NCI-H187 (cell line): Measurements from ENCODE around the gene SEMA4F.
A peak's percentile ranks its signal among the peaks of the same experiment; 100 is the strongest.

ENCODE experiments used
- DNase-seq, 2 experiments: peaks; one replicate each; lab custom pipeline; 2025; lab: John Stamatoyannopoulos, UW

SEMA4F gene

DNA sequence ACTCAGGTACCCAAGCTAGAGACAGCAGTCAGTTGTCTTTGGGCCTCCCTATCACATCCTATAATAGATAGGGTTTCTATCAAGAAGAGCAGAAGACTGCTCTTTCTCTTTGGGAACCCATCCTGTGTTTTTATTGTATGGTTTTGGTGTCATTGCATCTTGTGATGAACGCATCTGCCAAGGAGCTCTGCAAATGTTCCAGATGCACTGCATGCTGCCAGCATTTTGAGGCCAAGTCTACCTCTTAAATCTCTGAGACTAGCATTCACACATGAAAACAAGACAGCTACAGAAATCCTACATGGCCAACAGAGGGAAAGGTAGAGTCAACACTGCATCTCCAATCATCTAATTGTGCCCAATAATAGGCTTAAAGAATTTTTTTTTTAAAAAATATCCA is 14.0 kb downstream of the SEMA4F start:
- DNase-seq = no peak

DNA sequence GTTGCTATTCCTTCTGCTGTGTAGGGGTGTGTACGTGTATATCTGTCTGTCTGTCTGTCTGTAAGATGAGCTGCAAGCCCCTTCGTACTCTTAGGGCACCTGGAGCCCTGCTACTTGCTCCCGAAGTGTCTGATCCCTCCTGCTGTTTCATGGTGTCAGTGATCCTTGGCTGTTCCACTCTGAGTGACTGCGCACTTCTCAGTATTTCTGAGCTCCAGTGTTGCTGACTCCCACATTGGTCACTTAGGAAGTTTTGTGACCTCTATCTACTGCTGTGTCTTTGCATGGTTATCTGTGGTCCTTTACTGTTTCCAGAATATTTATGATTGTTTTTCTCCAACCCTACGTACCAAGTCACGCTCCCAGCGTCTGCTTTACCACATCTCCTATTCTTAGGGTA is 16.2 kb downstream of the SEMA4F start:
- DNase-seq = no peak

DNA sequence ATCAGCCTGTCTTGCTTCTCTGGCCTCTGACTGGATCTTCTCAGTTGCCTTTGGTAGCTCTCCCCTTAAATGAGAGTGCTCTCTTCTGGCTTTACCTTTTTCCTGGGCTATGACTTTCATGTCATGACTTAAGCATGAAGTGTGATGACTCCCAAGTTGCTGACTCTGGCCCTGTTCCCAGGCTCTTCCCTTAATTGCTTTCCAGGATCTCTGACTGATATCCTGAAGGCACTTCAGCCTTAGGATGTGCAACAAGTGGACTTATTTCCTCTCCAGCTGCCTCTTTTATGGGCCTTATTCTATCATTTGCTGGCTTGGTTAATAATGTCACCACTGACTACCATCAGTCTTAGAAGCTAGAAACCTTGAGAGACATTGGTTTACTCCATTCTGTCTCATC is 17.4 kb downstream of the SEMA4F start:
- DNase-seq = no peak

DNA sequence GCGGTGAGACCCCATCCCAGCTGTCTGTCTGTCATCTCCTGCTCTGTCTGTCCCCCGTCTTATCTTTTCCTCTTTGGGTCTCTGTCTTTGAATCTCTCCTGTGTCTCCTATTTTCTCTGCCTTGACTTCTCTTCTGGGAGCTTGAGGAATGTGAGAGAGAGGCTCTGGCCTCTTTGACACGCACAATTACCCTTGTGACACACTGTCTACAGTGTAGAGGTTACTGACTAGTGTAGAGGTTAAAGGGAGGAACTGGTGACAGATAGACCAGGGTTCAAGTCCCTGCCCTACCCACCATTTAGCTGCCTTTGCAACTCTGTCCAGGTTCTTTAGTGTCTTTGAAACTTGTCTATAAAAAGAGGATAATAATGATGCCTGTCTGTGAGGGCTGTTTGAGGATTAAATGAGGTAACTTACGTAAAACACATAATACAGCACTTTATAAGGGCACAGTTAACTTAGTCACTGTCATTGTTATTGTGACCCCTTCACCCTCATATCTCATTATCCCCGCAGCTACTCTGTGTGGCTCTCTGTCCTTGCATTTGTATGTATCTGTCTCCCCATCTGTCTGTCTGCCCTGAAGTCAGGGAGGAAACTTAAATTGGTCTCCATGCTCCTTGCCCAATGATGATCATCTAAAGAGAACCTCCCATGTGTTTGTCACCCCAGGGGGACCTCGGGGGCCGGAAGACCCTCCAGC is 19.9 kb downstream of the SEMA4F start:
- no peak for DNase-seq

DNA sequence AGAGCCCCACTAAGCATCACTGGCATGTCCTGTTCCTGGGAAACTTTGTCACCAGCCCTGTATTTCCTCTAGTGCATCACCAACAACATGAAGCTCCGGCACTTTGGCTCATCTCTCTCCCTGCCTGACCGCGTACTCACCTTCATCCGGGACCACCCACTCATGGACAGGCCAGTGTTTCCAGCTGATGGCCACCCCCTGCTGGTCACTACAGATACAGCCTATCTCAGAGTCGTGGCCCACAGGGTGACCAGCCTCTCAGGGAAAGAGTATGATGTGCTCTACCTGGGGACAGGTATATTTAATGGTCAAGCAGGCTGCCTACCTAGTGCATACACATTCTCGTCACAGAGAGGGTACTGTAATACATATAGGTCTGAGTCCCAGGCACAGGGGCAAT is 21.0 kb downstream of the SEMA4F start:
- no peak for DNase-seq

DNA sequence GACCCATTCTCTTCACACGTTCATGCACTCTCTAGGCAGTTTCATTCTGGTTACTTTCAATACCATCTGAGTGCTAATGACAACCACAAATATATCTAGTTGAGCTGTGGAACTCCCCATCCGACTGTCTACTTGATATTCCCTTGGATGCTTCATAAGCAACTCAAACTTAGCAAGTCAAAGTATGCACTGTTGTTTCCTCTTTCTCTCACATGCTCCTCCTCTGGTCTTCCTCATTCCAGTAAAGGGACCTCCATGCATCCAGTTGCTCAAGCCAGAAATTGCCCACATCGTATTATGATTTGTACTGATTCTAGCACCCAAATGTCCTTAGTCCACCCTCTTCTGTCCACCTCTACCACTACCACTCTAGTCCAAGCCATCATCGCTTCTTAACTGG is 22.3 kb downstream of the SEMA4F start:
- DNase-seq = no peak

DNA sequence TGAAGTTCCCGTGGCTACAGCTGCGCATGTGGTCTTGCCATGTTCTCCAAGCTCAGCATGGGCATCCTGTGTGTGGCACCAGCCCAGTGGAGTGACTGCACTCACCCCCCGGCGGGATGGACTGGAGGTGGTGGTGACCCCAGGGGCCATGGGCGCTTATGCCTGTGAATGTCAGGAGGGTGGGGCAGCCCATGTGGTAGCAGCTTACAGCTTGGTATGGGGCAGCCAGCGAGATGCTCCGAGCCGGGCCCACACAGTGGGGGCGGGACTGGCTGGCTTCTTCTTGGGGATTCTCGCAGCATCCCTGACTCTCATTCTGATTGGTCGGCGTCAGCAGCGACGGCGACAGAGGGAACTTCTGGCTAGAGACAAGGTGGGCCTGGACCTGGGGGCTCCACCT is 25.6 kb downstream of the SEMA4F start:
- no peak for DNase-seq

DNA sequence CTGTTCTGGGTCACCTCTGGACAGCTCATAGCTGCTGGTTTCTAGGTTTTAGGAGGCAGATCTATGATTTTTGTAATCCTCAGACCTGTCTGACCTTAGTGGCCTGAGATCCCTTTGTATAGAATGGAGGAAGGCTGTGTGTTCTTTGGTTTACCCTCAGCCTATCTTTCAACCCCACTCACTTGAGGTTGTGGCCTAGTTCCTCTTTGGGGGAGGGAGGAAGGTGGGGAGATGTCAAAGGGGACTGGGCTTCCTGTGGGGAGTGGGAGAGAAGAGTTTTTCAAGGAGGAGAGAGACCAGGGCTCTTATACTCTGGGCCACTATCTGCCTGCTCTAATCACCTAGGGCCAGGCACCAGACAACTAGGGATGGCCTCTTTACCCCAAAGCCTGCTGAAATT is 28.5 kb downstream of the SEMA4F start:
- no peak for DNase-seq

DNA sequence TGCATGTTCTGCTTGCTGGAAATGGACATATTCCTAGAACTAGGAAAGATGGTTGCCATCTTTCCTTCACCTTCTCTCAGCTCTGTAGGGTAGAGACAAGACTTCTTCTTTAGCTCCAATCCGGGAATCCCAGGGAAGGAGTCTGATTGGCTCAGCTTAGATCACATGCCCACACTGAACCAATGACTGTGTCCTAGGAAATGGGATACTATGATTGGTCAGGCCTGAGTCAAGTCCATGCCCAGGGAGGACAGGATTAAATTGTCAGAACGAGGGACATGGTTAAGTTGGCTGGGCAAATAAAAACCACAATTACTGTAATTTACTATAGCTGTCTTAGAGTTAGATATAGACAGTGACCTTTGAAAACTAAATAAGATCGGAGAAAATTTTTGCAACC is 31.4 kb downstream of the SEMA4F start:
- no peak for DNase-seq

DNA sequence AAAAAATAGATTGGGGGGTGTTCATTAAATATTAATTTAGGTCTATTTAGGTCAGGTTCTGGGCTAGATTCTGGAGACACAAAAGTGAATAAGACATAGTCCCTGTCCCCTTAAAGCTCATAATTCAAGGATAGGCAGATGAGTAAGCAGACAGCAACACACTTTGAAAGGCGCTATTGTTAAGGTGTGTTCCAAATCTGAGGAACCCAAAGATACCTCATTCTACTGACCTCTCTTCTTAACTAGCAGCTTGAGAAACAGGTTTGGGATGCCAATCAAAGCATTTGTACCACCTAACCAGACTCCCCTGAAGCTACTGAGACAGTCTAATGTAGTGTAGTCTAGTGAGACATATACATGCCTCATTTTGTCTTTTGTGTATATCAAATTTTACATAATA is 34.8 kb downstream of the SEMA4F start:
- no peak for DNase-seq

DNA sequence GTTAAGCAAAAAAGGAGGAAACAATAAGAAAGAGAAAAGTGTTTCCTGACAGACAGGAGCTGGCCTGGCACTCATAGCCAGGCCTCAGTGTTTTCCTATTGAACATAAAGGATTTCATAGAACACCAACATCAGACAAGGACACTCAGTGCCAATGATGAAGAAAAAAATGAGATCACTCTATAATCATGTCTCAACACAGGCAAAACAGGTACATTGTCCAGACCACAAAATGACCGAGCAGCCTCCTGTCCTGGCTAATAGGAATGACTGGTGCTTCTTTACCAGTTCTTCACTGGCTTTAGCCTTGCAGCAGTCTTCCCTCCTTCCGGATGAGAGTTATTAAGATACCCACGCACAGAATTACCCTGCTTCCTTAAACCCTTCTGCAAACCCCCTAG is 35.6 kb downstream of the SEMA4F start:
- DNase-seq = no peak

DNA sequence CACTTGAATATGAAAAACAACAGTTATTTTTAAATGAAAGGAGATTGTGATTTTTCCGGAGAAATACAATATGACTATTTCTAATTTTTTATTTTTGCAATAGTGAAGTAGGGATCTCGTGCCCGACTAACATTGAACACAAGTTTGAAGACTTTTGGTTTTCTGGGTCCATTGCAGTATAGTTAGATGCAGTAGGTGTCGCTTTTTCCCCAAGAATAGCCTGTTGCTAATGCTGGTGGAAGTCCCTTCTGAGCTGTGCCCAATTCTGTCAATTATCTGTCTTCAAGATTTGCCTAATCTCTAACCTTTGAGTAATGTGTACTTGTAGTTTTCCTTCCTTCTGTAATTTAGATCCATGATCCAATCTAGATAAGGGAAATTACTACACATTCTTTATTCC is 36.5 kb downstream of the SEMA4F start:
- peak in 1 of 2 experiments; percentile 2 for DNase-seq

DNA sequence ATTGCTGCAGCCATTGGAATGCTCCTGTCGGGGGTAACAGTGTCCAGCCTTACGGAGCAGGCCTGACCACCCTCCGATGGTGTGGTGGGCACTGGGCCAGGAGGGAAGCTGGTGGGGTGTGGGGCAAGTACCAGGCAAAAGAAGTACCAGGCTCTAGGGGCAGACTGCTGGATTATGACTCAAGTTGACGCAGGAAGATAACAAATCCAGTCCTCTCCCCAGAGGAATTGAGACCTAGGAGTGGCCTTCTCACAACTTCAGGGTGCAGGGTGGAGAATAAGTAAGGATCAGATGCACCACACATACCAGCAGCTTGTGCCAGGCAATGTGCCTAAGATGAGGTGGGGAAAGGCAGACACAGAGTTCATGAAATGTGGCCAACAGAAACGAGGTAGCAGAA is 37.9 kb downstream of the SEMA4F start:
- no peak for DNase-seq

DNA sequence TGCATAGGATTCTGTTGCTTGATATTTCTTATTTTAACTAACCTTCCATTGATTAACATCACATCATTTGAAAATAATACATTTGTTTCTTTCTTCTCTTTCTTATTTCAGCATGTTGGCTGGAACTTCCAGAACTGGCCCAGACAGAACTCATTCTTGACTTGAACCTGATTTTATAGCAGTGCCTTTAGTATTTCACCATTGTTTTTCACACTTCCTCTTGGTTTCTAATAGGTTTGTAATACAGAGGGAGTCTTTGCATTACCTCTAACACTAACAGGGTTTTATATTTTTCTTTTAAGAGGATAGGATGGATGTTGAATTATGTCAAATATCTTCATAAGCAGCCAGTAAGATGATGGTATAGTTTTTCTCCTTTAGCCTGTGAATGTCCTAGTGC is 39.2 kb downstream of the SEMA4F start:
- no peak for DNase-seq

DNA sequence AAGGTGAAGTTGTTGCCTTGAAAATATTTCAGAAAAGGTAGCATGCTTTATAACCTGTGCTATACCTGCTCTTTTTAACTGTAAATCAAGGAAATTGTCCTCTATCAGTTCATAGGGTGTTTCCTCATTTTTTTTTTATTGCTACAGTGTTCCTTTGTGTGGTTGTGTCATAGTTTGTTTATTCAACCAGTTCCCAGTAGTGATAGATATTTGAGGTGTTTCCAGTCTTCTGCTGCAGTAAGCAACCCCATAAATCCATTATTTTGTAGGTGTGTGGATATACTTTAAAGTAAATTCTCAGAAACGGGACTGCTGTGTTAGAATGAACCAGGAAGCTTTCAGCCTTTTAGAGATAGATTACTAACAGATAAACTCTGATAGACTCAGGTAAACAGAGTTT is 39.6 kb downstream of the SEMA4F start:
- DNase-seq = no peak

DNA sequence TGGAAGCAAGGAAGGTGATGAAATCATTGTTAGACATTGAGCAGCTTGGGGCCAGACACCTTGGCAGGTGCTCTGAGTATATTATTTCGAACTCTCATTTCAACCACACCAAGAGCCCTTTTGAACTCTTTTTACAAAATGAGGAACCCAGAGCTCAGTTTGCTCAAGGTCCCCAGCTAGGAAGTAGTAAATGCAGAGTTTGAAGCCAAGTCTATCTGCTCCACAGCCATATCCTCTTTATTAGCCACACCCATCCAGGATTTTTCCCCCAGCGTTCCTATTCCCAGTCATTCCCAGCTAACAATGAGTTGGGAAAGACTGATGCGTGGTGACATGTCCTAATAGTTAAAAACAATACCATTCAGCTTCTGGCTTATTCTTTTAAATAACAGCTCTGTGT is 40.2 kb downstream of the SEMA4F start:
- no peak for DNase-seq

DNA sequence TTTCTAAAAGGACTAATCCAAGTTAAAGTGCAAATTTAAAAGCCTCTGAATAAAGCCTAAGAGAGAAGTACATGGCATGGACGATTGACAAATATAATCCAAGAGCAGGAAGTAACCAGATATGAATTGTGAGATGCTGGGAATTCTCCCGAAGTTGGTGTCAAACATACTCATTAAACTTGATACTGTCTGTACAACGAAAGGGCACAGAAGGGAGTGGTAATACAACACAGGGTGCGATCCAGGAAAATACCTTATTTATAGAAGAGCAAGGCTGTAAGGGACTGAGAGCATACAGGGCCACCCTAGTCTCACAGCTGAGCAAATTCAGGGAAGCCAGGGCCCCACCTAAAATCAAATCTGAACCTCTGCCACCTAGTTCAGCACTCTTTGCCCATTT is 41.6 kb downstream of the SEMA4F start:
- DNase-seq = no peak

DNA sequence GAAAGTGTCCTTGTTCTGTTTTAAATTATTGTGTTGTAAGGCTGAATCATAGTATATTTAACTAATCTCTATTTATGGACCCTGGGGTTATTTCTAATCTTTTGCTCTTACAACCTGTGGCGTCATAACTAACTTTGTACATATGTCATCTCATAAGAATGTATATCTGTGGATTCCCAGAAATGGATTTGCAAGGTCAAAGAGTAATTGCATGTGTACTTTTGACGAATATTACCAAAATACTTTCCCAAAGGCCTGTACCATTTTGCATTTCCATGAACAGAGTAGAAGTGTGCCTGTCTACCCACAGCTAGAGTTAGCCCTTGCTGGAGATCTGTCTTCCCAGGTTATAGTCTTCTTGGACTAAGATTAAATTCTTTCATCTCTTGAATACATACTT is 42.8 kb downstream of the SEMA4F start:
- no peak for DNase-seq

DNA sequence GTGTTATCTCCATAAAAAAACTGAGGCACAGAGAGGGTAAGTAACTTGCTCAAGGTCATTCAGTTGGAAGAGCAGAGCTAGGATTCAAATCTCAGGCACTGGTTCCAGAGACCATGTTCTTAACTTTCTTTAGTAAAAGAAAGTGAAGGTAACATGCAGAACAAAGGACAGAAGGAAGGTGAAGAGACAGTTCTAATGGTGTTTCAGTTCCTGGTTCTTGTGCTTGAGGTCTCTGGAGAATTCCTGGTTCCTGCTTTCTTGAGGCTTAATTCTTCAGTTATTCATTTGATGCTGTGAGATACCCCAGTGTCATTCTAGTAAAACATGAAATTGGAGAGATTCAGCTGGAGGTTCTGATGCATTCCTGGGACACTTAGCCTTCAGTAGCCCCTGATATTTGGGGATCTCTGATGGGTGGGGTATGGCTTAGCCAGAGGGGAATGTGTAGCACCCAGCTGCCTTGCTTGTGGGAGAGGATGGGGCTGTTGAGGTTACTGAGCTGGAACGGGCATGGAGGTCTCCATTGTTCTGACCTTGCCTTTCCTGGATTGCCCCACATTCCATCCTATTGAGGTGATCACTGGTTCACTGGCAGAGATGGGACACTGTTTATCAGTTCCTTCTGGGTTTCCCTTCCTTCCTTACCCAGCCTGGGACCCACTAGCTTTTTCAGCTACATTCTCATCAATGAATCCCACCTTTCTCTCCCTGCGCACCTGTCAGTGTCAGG is 46.8 kb downstream of the SEMA4F start:
- no peak for DNase-seq

DNA sequence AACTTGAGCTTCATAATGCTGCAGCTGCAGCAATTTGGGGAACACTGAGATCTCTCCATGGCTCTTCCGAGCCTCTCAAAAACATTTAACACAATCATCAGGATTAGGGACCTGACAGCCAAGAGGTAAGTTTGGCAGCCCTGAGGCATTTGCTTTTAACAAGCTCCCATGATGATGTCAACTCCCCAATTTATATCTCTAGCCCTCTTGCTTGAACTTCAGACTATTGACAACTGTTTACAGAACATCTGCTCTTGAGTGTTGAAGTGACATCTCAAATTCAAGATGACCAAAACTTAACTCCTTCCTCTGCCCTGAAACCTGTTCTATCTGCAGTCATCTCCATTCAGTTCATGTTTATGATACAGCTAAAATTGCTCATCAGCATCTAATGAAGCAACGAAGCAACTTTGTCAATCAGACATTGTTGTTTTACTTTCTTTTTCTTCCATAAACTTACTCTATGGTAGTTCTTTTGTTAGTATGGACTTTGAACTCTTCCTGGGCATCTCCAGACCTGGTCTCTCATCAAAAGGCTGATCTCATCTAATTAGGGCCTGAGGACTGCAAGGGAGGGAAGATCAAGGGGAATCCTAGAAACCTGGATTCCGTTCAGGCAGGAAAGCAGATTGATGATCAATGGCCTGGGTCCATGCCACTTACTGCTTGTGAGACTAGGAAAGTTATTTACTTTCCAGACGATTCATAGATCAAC is 48.1 kb downstream of the SEMA4F start:
- DNase-seq = no peak

DNA sequence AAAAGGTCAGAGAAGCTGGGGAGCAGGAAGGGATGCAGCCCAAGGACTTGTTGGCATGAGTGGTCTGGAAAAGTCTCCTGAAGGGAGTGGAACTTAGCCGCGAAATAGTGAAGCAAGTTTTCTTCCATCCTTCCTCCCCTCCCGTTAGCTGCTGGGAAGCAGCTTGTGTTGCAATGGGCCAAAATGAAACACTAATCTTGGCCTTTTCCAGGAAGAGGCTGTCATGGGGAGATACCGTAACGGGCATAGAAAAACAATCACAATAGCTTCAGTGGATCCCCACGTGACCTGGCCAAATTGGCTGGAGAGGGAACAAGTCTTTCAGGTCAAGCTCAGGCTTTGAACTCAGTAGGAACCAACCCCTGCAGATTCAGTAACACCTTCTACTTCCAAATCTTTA is 49.3 kb downstream of the SEMA4F start:
- no peak for DNase-seq

DNA sequence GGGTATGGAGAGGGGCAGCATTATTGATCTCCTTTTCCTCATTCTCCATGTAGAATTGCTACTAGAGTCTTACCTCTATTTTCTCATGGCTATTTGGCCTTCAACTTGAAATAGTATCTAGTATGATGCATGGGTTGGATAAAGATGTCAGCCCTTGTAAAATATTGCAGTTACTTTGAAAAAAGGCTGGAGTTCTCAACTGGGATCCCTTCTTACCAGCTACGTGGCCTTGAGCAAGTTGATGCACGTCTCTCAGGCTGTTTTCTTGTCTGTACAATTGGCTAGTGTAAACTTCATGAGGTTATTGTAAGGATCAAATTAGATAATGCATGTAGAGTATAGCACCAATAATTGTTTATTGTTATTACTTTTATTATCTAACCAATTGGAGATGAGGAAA is 50.2 kb downstream of the SEMA4F start:
- DNase-seq = no peak

DNA sequence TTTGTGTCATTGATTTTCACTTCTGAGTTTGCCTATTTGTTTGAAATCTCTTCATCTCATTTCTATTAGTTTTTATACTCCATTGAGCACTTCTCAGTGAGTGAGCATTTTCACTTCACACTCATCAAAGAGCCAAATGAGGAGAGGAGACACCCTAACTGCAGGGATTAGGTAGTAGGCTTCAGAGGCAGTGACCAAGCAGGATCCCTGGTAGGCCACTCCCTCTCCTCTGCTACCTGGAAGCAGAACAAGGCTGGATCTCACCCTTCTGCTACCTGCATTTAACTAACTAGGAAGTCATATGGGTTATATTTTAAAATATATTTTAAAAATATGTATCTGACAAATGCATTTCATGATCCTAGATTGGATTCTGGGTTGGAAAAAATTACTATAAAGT is 52.7 kb downstream of the SEMA4F start:
- DNase-seq = no peak
